CD4-positive, CD25-positive, alpha-beta regulatory T cell (primary cell): ENCODE data around the gene ADARB1. TPM values are rescaled to one million over a fixed set of nuclear protein-coding genes. Genes with fewer than 3 reads are reported as not detected.
A peak's percentile ranks its signal among the peaks of the same experiment; 100 is the strongest.

Experiments used
- ATAC-seq, 2 donors: fragments of 150-1000 bp; cut with Tn5 transposase; one replicate each; pipeline ENCODE4 v1.10.0; 2021; ENCODE audit warnings: low read depth in 2 of 2, moderate number of reproducible peaks in 2 of 2, moderate library complexity in 1 of 2
- DNase-seq, 3 donors: peaks; one replicate each; pipeline versions ENCODE4 v3.0.0 to v3.0.0-alpha.2; 2012 to 2022; ENCODE audit warnings: mixed read lengths in 1 of 3
- H3K27ac ChIP-seq: one replicate; pipeline ENCODE4 v1.7.0; 2013; ENCODE audit warnings: mild to moderate bottlenecking, low read length; ENCODE audit not compliant: insufficient read depth, poor library complexity, severe bottlenecking
- H3K27me3 ChIP-seq: one replicate; pipeline ENCODE4 v1.7.0; 2013; ENCODE audit warnings: low read length; ENCODE audit not compliant: control insufficient read depth, insufficient read depth
- H3K36me3 ChIP-seq: one replicate; pipeline ENCODE4 v1.7.0; 2013; ENCODE audit warnings: mild to moderate bottlenecking, low read length, moderate library complexity; ENCODE audit not compliant: control insufficient read depth, insufficient read depth
- H3K4me1 ChIP-seq: 2 replicates; pipeline ENCODE4 v1.7.0; 2013; ENCODE audit warnings: mild to moderate bottlenecking, low read length; ENCODE audit not compliant: insufficient read depth, control insufficient read depth, poor library complexity, severe bottlenecking
- H3K4me3 ChIP-seq: one replicate; pipeline ENCODE4 v1.7.0; 2013; ENCODE audit warnings: low read depth, mild to moderate bottlenecking, low read length, moderate library complexity
- H3K9me3 ChIP-seq, 2 experiments: 1 replicate in 1 of 2; 2 replicates in 1 of 2; pipeline ENCODE4 v1.7.0; 2013; ENCODE audit warnings: low read length in 2 of 2, mild to moderate bottlenecking in 1 of 2, moderate library complexity in 1 of 2; ENCODE audit not compliant: control insufficient read depth in 2 of 2
- H3K27ac Mint-ChIP-seq, 3 donors: one replicate each; pipeline ENCODE4 v1.8.0; 2020 to 2022; ENCODE audit warnings: mild to moderate bottlenecking in 3 of 3, mixed read lengths in 3 of 3, moderate library complexity in 2 of 3
- H3K27me3 Mint-ChIP-seq: one replicate; pipeline ENCODE4 v1.8.0; 2022; ENCODE audit warnings: mild to moderate bottlenecking, mixed read lengths
- H3K36me3 Mint-ChIP-seq: one replicate; pipeline ENCODE4 v1.8.0; 2020; ENCODE audit warnings: mixed read lengths
- H3K4me1 Mint-ChIP-seq, 4 donors: one replicate each; pipeline ENCODE4 v1.8.0; 2020 to 2022; ENCODE audit warnings: mixed read lengths in 4 of 4, mild to moderate bottlenecking in 1 of 4
- H3K4me3 Mint-ChIP-seq, 4 donors: one replicate each; pipeline ENCODE4 v1.8.0; 2020 to 2022; ENCODE audit warnings: mild to moderate bottlenecking in 4 of 4, mixed read lengths in 4 of 4, moderate library complexity in 3 of 4
- H3K9me3 Mint-ChIP-seq, 7 donors: one replicate each; pipeline ENCODE4 v1.8.0; 2020 to 2022; ENCODE audit warnings: mixed read lengths in 7 of 7, mild to moderate bottlenecking in 3 of 7, moderate library complexity in 2 of 7
- polyA plus RNA-seq, 4 donors: library from polyadenylated mRNA; unstranded; fragments of 300-500 nt; fragmentation: Illumina TruSeq; gene quantifications; one replicate each; pipeline ENCODE4 v1.2.3, GENCODE V29; 2021
- total RNA-seq: library from RNA; stranded (reverse); gene quantifications from one replicate; pipeline ENCODE4 v1.2.3, GENCODE V29; 2022

Gene ADARB1
- total and polyA plus RNA-seq, 5 donors from 2014 or later: 2.8 to 52.9 (median 5.6) TPM

- no peak overlapping the region for H3K4me3 Mint-ChIP-seq
- peaks cover 10% of the 10 kb centered on the region for H3K27me3 Mint-ChIP-seq
- peaks cover 0 to 11% (median 3%) of the 10 kb centered on the region in 7 donors for H3K9me3 Mint-ChIP-seq
- DNase-seq: no peak
- no peaks in the 10 kb centered on the region for H3K36me3 Mint-ChIP-seq
- peaks cover 4 to 8% of the 10 kb centered on the region in 2 experiments for H3K9me3 ChIP-seq
- no peak overlapping the region for H3K27ac Mint-ChIP-seq
- no peak overlapping the region for H3K27ac ChIP-seq
- H3K36me3 ChIP-seq: no peaks in the 10 kb centered on the region
- no peak for ATAC-seq
- no peak overlapping the region for H3K4me3 ChIP-seq
- no peaks in the 10 kb centered on the region for H3K4me1 ChIP-seq
- H3K4me1 Mint-ChIP-seq: peaks cover 0 to 4% (median under 1%) of the 10 kb centered on the region in 4 donors
- H3K27me3 ChIP-seq: peaks cover 4% of the 10 kb centered on the region
Measured at GRCh38 chr21:45041351-45041805, 33.0 kb upstream of the ADARB1 start.

GRCh38 chr21:45041984-45042663 lies 32.3 kb upstream of the ADARB1 start:
- H3K27ac Mint-ChIP-seq: peak overlapping the region in 1 of 3 donors; percentile 85

GRCh38 chr21:45042664-45043161 lies 31.7 kb upstream of the ADARB1 start:
- peaks cover 5 to 10% of the 10 kb centered on the region in 2 experiments for H3K9me3 ChIP-seq
- DNase-seq (no peak), ATAC-seq (no peak)
- no peak overlapping the region for H3K4me3 ChIP-seq
- H3K27me3 Mint-ChIP-seq: peaks cover 22% of the 10 kb centered on the region
- no peak overlapping the region for H3K4me3 Mint-ChIP-seq
- H3K4me1 ChIP-seq: no peaks in the 10 kb centered on the region
- H3K9me3 Mint-ChIP-seq: peaks cover 0 to 19% (median 3%) of the 10 kb centered on the region in 7 donors
- peaks cover 0 to 4% (median under 1%) of the 10 kb centered on the region in 4 donors for H3K4me1 Mint-ChIP-seq
- no peaks in the 10 kb centered on the region for H3K36me3 Mint-ChIP-seq
- peaks cover 4% of the 10 kb centered on the region for H3K27me3 ChIP-seq
- no peak overlapping the region for H3K27ac ChIP-seq
- H3K27ac Mint-ChIP-seq: no peak overlapping the region
- H3K36me3 ChIP-seq: no peaks in the 10 kb centered on the region

More at GRCh38 chr21:45041984-45042663, 32.3 kb upstream of the ADARB1 start:
- H3K4me3 Mint-ChIP-seq: no peak overlapping the region
- Histone ChIP-seq H3K4me1 (no peaks in the 10 kb centered on the region), H3K36me3 (no peaks in the 10 kb centered on the region), H3K27me3 (peaks cover 4% of the 10 kb centered on the region), H3K4me3 (no peak overlapping the region), H3K9me3 (peaks cover under 1 to 5% of the 10 kb centered on the region in 2 experiments), H3K27ac (no peak overlapping the region)
- ATAC-seq (no peak), DNase-seq (no peak)
- peaks cover 18% of the 10 kb centered on the region for H3K27me3 Mint-ChIP-seq
- peaks cover 0 to 4% (median under 1%) of the 10 kb centered on the region in 4 donors for H3K4me1 Mint-ChIP-seq
- H3K9me3 Mint-ChIP-seq: peaks cover 0 to 14% (median 3%) of the 10 kb centered on the region in 7 donors
- H3K36me3 Mint-ChIP-seq: no peaks in the 10 kb centered on the region

- Histone ChIP-seq H3K27me3 (peaks cover 4% of the 10 kb centered on the region), H3K9me3 (peaks cover 5 to 10% of the 10 kb centered on the region in 2 experiments), H3K36me3 (no peaks in the 10 kb centered on the region), H3K4me3 (no peak overlapping the region), H3K27ac (no peak overlapping the region), H3K4me1 (no peaks in the 10 kb centered on the region)
- DNase-seq: no peak
- H3K4me3 Mint-ChIP-seq: no peak overlapping the region
- no peaks in the 10 kb centered on the region for H3K36me3 Mint-ChIP-seq
- ATAC-seq: no peak
- peaks cover 0 to 23% (median 3%) of the 10 kb centered on the region in 7 donors for H3K9me3 Mint-ChIP-seq
- peaks cover 0 to 4% (median under 1%) of the 10 kb centered on the region in 4 donors for H3K4me1 Mint-ChIP-seq
- peaks cover 31% of the 10 kb centered on the region for H3K27me3 Mint-ChIP-seq
- H3K27ac Mint-ChIP-seq: no peak overlapping the region
Measured at GRCh38 chr21:45043541-45044020, 30.8 kb upstream of the ADARB1 start.

GRCh38 chr21:45045481-45045880 lies 28.9 kb upstream of the ADARB1 start:
- Mint-ChIP-seq H3K4me3 (no peak overlapping the region), H3K36me3 (no peaks in the 10 kb centered on the region), H3K4me1 (peaks cover 0 to 4% (median 0%) of the 10 kb centered on the region in 4 donors), H3K27ac (no peak overlapping the region), H3K9me3 (peaks cover 0 to 23% (median 3%) of the 10 kb centered on the region in 7 donors), H3K27me3 (peaks cover 41% of the 10 kb centered on the region)
- Histone ChIP-seq H3K27ac (no peak overlapping the region), H3K36me3 (no peaks in the 10 kb centered on the region), H3K4me1 (no peaks in the 10 kb centered on the region), H3K27me3 (peaks cover 4% of the 10 kb centered on the region), H3K9me3 (peaks cover 5 to 10% of the 10 kb centered on the region in 2 experiments), H3K4me3 (no peak overlapping the region)
- DNase-seq (no peak), ATAC-seq (no peak)

- Histone ChIP-seq H3K4me1 (no peaks in the 10 kb centered on the region), H3K4me3 (no peak overlapping the region), H3K9me3 (peaks cover 5 to 10% of the 10 kb centered on the region in 2 experiments), H3K27ac (no peak overlapping the region), H3K36me3 (no peaks in the 10 kb centered on the region), H3K27me3 (peaks cover 4% of the 10 kb centered on the region)
- H3K27ac Mint-ChIP-seq: no peak overlapping the region
- H3K4me3 Mint-ChIP-seq: no peak overlapping the region
- H3K27me3 Mint-ChIP-seq: peaks cover 41% of the 10 kb centered on the region
- peaks cover 0 to under 1% (median 0%) of the 10 kb centered on the region in 4 donors for H3K4me1 Mint-ChIP-seq
- no peak for DNase-seq
- H3K36me3 Mint-ChIP-seq: no peaks in the 10 kb centered on the region
- H3K9me3 Mint-ChIP-seq: peaks cover 0 to 23% (median 3%) of the 10 kb centered on the region in 7 donors
- ATAC-seq: no peak
Measured at GRCh38 chr21:45047257-45047656, 27.1 kb upstream of the ADARB1 start.

- Mint-ChIP-seq H3K27me3 (peaks cover 41% of the 10 kb centered on the region), H3K4me1 (no peaks in the 10 kb centered on the region), H3K9me3 (peaks cover 0 to 23% (median 3%) of the 10 kb centered on the region in 7 donors), H3K36me3 (no peaks in the 10 kb centered on the region), H3K4me3 (peak overlapping the region in 1 of 4 donors; percentile 16), H3K27ac (no peak overlapping the region)
- Histone ChIP-seq H3K27me3 (peaks cover 4% of the 10 kb centered on the region), H3K4me1 (no peaks in the 10 kb centered on the region), H3K9me3 (peaks cover 5 to 10% of the 10 kb centered on the region in 2 experiments), H3K4me3 (no peak overlapping the region), H3K36me3 (no peaks in the 10 kb centered on the region), H3K27ac (no peak overlapping the region)
- DNase-seq (no peak), ATAC-seq (no peak)
Measured at GRCh38 chr21:45048026-45048698, 26.2 kb upstream of the ADARB1 start.
